GM21717 (cell line): ENCODE results near the gene PCF11.
"Not testable (repeated sequence)": the region's sequence is repeated elsewhere in the genome, so short reads cannot be mapped to it uniquely, and the experiment has no call there.

ENCODE experiments used
- ATAC-seq: cut with Tn5 transposase; IDR thresholded peaks from one replicate; pipeline ENCODE4 v1.9.1; 2021; ENCODE audit warnings: mild to moderate bottlenecking, moderate library complexity; ENCODE audit not compliant: unreplicated experiment

Gene PCF11

DNA sequence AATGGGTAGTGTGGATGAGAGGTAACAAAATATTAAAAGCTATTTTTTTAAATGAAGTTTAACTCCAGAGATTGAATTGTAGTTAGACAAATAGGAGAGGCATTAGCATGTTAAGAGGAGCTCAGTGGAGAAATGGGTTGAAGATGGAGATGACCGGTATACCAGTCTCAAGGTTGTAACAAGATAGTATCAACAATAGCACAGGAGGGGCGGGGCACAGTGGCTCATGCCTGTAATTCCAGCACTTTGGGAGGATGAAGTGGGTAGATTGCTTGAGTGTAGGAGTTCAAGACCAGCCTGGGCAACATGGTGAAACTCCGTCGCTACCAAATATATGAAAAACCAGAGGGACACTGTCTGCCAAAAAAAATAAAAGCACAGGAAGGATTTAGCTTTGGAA is 30.5 kb downstream of the PCF11 start:
- no peak for ATAC-seq

DNA sequence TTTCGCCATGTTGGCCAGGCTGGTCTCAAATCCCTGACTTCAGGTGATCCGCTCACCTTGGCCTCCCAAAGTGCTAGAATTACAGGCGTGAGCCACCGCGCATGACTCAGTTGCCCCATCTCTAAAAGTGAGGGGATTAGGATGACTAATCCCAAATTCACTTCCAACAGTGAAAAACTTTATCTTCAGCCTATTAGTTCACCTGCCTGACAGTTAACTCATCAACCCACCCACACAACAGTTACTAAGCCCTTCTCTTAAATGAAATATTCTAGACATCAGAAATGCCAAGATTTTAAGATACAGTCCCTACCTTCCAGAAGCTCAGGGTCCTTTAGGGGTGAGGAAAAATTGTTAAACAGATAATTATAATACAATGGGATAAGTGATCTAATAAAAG is 34.6 kb downstream of the PCF11 start:
- no peak for ATAC-seq

DNA sequence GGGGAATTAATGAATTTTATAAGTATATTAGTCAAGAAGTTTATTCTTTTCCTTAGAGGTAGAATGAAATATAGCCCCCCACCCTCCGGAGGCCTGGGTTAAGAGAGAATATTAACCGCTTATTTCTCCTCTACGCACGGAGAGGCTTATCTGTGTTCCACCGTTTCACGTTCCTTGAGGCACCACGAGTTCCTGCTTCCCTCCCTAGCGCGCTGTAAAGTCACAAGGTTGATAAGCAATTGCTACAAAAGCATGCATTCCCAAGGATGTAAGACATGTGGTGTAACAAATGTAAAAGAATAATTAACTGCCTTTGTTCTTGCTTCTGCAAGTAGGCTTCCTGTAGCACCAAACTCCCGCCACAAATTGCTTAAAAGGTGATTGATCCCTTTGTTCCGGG is 35.1 kb downstream of the PCF11 start:
- no peak for ATAC-seq

DNA sequence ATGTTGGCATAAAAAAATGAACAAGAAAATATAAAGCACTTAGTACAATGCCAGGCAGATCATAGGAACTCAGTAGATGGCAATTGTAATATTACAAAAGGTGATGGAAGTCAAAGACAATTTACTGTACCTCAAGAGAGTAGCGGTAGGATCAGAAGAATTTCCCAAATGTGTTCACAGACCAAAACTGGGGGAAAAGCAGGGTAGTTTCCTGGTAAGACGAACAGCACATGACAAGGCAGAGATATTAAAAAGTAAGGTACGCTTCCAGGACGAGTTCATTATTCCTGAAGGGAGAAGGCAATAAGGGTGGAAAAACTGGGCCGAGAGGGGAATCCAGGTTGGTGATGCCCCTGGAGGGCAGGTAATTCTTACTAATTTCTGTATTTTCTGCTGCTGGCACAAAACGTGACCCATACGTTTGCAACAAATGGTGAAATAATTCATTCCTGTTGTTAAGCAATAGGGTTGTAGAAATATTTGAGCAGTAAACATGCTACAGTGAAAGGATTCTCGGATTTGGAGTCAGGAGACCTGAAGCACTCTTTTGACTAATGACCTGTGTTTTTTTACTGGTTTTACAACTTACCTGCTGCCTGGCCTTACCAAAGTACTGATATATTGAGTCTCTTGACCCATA is 35.8 kb downstream of the PCF11 start:
- ATAC-seq, result no peak

DNA sequence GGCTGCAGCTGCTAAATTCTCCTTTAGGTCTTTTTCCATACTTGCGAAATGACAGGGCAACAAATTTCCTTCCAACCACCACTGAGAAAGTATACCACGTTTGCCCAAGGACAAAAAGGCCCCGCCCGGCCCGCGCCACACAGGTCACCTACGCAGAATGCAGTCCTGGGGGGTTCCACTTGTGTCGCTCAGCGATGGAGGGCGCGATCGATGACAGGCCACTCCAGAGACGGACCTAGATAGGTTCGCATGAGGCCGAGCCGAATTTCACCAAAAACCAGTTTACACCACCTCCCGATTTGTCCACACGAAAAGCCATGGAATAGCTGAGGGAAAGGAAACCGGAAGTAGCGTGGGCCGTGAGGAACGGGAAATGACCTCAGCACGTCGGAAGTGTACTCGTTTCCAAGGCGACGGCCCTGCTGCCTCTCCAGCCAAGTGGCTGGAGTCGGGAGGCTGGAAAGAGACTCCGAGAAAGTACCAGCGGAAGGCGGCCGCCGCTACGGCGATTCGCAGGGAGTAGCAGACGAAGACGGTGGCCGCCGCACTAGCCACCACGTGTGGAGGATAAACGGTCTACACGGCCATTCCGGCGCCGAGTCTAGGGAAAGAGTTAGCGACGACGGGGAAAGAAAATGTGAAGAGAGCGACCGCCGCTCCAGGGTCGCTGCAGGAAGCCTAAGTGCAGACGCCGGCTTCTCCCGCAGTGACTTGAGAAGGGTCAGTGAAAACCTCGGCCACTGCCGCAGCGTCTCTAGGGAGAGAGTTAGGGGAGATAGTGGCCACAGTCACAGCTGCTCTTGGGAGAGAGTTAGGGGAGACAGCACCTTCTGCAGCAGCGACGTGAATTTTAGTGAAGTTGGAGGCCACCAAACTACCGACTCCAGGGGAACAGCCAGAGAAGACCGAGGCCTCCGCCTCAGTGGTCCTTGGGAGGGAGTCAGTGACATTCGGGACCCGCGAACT is 36.7 kb downstream of the PCF11 start, which contains the start of gene ANKRD42:
ANKRD42 (plus strand) TSS at position 398 of the 966 bp plus-strand sequence. CDS start 959 bp downstream, outside the sequence.
- ATAC-seq, result peak; percentile 90

DNA sequence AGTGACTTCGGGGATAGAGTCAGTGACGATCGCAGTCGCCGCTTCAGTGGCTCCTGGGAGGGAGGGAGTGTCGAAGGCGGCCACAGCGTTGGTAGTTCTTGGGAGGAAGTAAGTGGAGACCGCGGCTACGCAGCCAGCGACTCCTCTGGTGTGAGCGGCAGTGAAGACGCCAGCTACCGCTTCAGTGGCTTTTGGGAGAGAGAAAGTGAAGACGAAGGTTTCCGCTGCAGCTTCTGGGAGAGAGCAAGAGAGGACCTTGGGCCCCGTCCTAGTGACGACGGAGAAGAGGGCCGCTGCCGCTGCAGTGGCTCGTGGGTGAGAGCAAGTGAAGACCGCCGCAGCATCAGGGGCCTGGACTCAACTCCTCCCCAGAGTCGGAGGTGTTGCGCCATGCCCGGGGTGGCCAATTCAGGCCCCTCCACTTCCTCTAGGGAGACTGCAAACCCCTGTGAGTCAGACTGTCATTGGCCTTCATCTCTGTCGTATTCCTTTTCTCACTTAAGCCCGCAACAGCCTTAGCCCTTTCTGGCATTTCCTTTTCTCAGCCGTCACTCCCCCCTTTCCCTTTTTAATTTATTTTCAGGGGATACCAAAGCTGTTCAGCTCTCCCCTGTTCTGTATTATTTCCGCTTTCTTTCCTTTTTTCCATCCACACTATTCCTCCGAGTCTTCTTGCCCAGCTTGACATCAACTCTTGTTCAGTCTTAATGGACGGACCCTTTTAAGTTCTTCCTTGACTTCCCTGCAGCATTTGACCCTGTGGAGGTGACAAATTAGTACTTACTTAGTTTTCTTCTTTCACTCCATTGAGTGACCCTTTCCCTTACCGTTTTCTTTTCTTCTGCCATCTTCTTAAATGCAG is 37.6 kb downstream of the PCF11 start:
- ATAC-seq, result peak; percentile 64

DNA sequence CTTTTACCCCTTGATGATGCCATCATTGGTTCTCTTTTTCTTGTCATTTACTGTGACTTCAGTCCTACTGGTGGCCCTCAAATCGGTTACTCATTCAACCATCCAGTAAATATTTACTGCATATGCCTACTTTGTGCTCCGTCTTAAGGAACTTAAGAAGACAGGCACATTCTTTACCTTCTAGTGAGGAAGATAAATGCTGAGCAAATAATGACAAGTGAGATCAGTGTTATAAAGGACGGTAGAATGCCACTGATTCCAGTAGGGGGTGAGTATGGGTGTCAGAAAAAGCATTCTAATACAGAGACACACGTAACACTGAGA is 38.2 kb downstream of the PCF11 start:
- ATAC-seq, result no peak

DNA sequence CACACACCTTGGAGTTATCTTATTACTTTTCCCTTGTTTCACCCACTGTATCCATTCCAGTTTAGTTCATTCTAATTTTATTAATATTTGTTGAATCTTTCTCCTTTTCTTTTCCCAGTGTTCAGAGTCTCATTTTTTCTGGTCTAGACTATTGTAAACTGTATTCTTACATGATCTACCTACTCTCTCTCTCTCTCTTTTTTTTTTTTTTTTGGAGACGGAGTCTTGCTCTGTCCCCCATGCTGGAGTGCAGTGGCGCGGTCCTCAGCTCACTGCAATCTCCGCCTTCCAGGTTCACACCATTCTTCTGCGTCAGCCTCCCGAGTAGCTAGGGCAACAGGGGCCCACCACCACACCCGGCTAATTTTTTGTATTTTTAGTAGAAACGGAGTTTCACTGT is 38.7 kb downstream of the PCF11 start:
- ATAC-seq, result no peak

DNA sequence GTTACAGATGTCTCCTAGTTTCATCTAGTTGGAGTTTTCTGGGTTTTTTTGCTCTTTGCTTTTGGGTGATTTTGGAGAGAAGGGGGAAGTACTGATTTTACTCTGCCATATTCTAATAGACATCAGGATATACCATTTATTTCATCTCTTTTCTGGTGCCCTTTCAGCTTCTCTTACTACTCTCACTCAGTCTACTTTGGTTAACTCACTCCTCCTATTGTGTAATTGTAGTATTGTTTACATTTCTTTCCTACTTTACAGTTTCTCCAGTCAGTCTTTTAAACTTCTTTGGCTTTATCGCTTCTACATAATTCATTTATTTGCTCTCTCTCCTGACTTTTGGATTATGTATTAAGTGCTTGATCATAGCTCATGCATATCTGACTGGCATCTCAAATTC is 43.1 kb downstream of the PCF11 start:
- ATAC-seq, result no peak

DNA sequence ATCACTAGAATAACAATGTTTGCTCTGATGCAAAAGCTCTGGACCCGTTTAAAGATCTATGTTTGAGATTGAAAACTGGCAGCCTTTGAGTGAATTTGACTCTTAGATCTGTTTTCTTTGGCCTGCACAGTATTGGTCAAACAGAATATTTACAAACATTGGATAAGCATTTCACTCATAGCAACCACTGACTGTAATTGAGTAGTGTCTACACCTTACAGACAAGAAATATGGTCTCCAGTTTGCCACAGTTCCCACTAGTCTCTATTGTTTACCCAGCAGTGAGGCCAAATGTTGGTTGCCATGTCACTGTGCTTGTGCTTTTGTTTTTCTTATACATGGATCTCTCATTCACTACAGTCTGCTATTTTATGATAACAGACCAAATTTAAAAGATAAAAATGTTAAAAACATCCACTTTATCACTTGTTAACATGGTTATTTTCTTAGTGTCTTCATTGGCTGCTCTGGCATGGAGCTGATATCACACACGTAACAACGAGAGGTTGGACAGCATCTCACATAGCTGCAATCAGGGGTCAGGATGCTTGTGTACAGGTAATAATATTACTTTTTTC is 48.8 kb downstream of the PCF11 start:
- ATAC-seq, result no peak

DNA sequence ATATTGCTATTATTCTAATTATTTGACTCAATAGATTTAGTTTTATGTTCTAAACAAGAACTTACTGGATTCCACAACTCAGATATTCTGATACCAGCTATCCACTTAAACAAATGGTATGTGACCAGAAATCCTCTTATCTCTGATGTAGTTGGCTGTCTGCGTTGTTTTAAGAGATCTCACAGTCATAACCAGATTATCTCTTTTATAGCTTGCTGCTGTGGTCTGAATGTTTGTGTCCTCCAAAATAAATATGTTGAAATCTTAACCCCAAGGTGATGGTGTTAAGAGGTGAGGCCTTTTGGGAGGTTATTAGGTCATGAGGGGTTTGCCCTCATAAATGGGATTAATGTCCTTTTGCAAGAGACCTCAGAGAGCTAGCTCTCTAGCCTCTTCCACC is 49.3 kb downstream of the PCF11 start:
- ATAC-seq, result no peak

DNA sequence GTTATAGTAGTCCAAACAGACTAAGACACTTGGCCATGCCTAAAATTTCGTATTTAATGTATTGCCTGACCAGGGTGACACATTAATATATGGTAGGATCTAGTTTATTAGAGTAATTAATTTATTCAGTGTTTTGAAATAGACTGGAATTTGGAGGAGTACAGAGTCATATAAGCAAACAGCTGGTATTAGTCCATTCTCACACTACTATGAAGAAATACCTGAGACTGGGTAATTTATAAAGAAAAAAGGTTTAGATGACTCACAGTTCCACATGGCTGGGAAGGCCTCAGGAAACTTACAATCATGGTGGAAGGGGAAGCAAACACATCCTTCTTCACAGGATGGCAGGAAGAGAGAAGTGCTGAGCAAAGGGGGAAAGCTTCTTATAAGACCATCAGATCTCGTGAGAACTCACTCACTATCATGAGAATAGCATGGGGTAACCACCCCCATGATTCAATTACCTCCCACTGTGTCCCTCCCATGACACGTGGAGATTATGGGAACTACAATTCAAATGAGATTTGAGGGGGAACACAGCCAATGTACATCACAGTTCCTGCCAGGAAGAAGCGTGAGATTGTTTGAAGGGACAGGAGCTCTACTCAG is 49.9 kb downstream of the PCF11 start:
- not testable (repeated sequence) for ATAC-seq

DNA sequence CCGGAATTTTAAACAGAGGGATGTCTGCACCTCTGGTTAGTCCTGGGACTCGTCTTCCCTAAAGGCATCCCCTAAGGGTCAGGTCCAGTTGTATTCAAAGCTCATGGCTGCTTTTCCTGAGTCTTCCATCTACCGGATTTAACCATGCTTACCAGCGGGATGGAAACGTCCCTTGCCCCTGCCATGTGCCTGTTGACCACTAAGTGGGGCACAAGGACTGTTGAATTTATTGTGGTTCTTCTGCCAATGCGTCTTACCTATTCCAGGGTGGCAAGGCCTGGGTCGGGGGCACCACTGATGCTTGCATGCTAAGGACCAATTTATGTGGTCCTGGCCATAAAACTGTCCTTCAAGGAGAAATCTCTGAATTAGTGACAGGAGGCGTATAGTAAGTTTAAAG is 62.2 kb downstream of the PCF11 start:
- no peak for ATAC-seq

DNA sequence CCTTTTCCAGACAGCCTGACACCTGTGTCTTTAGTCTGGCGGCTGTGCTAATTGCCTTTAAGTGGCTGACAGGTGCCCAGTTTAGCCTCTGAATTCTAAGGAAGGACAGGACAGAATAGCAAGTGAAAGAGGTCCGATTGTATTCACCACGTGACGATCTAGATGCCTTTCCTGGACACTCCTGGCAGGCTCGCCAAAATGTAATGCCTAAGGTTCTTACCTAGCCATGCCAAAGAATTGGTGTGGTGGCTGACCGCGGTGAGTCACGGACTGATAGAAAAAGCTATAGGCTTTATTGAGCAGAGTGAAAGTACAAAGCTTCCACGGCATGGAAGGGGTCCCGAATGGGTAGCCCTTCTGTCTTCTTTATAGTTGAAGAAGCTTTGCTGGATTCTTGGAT is 63.3 kb downstream of the PCF11 start:
- ATAC-seq, result no peak

DNA sequence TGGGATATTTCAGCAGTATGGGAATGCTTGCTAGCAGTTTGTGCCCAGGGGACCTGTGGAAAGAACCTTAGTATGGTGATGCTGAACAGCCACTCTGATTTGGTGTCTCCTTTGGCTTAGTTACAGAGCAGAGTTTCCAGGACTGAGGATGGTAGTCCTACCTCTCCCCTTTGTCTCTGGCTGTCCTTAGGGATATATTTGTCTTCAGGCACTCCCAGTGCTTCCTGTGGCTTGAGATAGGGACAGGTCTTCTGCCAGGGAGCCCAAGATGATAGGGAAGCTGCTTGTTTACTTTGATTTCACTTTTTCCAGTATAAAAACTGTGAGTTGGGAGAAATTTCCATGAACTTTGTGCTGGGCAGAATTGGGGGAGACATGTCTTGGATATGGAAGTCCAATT is 64.8 kb downstream of the PCF11 start:
- ATAC-seq, result no peak

DNA sequence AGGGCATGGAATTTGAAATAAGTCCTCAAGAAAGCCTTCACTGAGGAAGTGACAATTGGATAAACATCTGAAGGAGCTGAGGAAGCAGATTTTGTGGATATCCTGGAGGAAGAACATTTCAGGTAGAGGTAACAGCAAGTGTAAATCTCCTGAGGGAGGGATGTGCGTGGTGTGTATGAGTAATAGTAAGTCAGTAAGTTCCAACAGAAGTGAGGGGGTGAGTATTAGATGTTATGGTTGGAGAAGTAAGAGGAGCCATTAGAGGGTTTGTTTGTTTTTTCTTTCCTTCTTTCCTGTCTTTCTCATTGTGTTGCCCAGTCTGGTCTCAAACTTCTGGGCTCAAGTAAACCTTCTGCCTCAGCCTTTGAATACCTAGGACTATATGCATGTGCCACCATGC is 65.6 kb downstream of the PCF11 start:
- no peak for ATAC-seq

DNA sequence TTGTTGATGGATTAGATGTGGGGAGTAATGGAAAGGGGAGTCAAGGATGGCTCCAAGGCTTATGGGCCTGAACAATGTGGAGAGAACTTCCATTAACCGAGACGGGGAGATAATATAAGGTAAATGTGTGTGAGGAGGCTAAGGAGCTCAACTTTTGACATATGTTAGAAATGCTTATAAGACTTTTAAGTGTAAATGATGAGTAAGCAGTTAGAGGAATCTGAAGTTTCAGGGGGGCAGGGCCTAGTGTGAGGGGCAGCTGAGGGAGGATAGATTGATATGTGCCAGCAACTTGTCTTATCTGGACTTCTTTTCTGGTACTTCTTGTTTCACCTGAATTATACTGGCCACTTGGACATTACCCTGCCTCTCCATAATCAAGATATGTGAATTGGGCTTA is 66.5 kb downstream of the PCF11 start:
- ATAC-seq, result no peak

DNA sequence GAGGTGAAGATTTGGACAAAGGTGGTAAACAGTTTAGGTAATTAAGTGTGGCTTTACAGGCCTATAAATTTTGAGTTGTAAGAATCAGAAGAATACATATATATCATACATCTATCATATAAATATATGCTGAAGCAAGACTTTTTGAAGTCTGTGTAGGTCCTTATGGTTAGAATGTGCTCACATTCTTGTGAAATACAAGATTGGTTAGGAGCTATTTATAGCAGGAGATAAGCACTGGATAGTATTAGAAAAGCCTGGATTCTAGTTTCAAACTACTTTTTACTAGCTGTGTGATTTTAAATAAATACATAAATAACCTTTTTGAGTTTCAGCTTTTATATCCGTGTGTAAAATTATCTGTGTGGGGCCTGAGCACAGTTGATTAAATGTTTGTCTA is 78.9 kb downstream of the PCF11 start:
- ATAC-seq, result no peak
